PC-9 (cell line): ENCODE data around the gene SLC66A2. TPM values are rescaled to one million over a fixed set of nuclear protein-coding genes. Genes with fewer than 3 reads are reported as not detected.
A peak's percentile ranks its signal among the peaks of the same experiment; 100 is the strongest.

Source experiments
- BruUV-seq: library from RNA; stranded (reverse); fragments of 400-500 nt; replicated peaks from 2 replicates; lab custom pipeline; 2021; lab: Mats Ljungman, UMichigan
- CTCF ChIA-PET: fragments of 300-600 bp; sonication (Branson Sonifier 250); formaldehyde crosslinking; loops from one replicate; lab custom pipeline; 2022; ENCODE audit warnings: antibody characterized with exemption; lab: Charles Lee
- POLR2A ChIA-PET: fragments of 300-600 bp; sonication (Branson Sonifier 250); formaldehyde crosslinking; loops from one replicate; lab custom pipeline; 2022; ENCODE audit warnings: antibody characterized with exemption; ENCODE audit not compliant: unreplicated experiment; lab: Charles Lee
- DNase-seq, 2 experiments: peaks; one replicate each; pipeline versions ENCODE4 v3.0.0 to v3.0.0-alpha.2; 2015 to 2022; ENCODE audit warnings: mixed read lengths in 1 of 2
- H2AFZ ChIP-seq: fragments of 200-600 bp; sonication (generic); 2 replicates; pipeline ENCODE4 v1.8.1; 2017; ENCODE audit warnings: antibody characterized with exemption
- H3F3A ChIP-seq: fragments of 200-600 bp; sonication (generic); 2 replicates; pipeline ENCODE4 v1.8.1; 2017; ENCODE audit warnings: antibody characterized with exemption, mild to moderate bottlenecking, low read depth; ENCODE audit not compliant: insufficient read depth
- H3K27ac ChIP-seq: fragments of 200-600 bp; sonication (generic); 2 replicates; pipeline ENCODE4 v1.6.1; 2016; ENCODE audit warnings: mixed run types
- H3K27me3 ChIP-seq: fragments of 200-600 bp; sonication (generic); 2 replicates; pipeline ENCODE4 v1.6.1; 2016; ENCODE audit warnings: low read depth, mixed run types; ENCODE audit not compliant: insufficient read depth
- H3K36me3 ChIP-seq: fragments of 200-600 bp; sonication (generic); 2 replicates; pipeline ENCODE4 v1.6.1; 2016; ENCODE audit warnings: low read depth, mixed run types
- H3K4me1 ChIP-seq: fragments of 200-600 bp; sonication (generic); replicated peaks from 2 replicates; pipeline ENCODE4 v1.6.1; 2016; ENCODE audit warnings: mixed run types; ENCODE audit not compliant: insufficient read depth
- H3K4me2 ChIP-seq: fragments of 200-600 bp; sonication (generic); 2 replicates; pipeline ENCODE4 v1.6.1; 2017; ENCODE audit warnings: mixed run types
- H3K4me3 ChIP-seq: fragments of 200-600 bp; sonication (generic); 2 replicates; pipeline ENCODE4 v1.6.1; 2016; ENCODE audit warnings: mixed run types
- H3K79me2 ChIP-seq: fragments of 200-600 bp; sonication (generic); 2 replicates; pipeline ENCODE4 v1.6.1; 2017; ENCODE audit warnings: low read depth, mixed run types
- H3K9me2 ChIP-seq: fragments of 200-600 bp; sonication (generic); 2 replicates; pipeline ENCODE4 v1.8.1; 2017; ENCODE audit warnings: mild to moderate bottlenecking; ENCODE audit not compliant: insufficient read depth
- H3K9me3 ChIP-seq: fragments of 200-600 bp; sonication (generic); 2 replicates; pipeline ENCODE4 v1.8.1; 2016; ENCODE audit warnings: low read depth; ENCODE audit not compliant: insufficient read depth
- H4K20me1 ChIP-seq: fragments of 200-600 bp; sonication (generic); 2 replicates; pipeline ENCODE4 v1.8.1; 2017; ENCODE audit not compliant: insufficient read depth
- EZH2 ChIP-seq: fragments of 200-600 bp; sonication (generic); IDR thresholded peaks from 2 replicates; pipeline ENCODE4 v1.8.0; 2017; ENCODE audit warnings: antibody characterized with exemption, low read depth
- intact Hi-C: fragments of 100-400 bp; cut with micrococcal nuclease; formaldehyde crosslinking; loops from one replicate; pipeline ENCODE4 v1.10.0; 2022; ENCODE audit not compliant: unreplicated experiment
- total RNA-seq: library from RNA; stranded (reverse); gene quantifications from 2 replicates; pipeline ENCODE4 v1.2.3, GENCODE V29; 2021
- TF ChIP-seq, protein P1 (sequence below): fragments of 200-600 bp; sonication (generic); conservative IDR thresholded peaks from 2 replicates; pipeline ENCODE4 v1.6.1; 2017; ENCODE audit warnings: mixed run types, antibody characterized with exemption, mild to moderate bottlenecking, moderate library complexity

Gene SLC66A2
- total RNA-seq, 1 experiment from 2014 or later: 24.3 TPM

DNA sequence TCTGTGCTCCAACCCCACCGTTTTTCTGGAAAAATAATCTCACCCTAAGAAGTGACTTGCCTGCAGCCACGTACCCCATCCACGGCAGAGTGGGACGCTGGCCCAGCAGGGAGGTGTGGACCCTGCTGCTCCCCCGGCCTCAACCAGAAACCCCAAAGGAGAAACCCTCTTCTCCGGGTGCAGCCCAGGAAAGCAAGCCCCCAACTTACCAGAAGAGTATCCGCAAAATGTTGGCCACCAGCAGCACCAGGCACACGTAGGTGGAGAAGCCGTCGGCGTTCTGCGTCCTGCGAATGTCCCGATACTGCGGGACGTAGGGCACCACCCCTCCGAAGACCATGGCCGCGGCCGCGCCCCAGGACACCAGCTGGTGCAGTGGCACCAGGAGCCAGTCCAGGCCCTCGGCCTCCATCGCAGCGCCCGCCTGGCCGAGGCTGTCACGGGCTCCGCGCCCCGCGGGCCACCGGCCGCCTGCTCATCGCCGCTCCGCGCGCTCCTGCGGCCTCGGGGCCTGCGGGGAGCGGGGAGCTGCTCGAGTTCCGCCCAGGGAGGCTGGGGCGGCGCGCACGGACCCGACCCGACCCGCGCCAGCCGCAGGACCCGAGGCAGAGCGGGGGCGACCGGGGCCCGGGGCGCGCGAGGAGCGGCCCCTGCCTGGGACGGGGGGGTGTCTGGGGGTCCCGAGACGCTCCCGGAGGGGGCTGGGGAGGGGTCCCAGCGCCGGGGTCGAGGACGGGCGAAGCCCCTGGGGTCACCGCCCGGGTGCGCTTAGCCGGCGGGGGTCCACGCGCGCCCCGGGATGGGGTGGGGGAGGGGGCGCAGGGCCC lies 725 bp downstream of the SLC66A2 start:
- TF ChIP-seq EZH2: no peak
- TF ChIP-seq, protein P1, sequence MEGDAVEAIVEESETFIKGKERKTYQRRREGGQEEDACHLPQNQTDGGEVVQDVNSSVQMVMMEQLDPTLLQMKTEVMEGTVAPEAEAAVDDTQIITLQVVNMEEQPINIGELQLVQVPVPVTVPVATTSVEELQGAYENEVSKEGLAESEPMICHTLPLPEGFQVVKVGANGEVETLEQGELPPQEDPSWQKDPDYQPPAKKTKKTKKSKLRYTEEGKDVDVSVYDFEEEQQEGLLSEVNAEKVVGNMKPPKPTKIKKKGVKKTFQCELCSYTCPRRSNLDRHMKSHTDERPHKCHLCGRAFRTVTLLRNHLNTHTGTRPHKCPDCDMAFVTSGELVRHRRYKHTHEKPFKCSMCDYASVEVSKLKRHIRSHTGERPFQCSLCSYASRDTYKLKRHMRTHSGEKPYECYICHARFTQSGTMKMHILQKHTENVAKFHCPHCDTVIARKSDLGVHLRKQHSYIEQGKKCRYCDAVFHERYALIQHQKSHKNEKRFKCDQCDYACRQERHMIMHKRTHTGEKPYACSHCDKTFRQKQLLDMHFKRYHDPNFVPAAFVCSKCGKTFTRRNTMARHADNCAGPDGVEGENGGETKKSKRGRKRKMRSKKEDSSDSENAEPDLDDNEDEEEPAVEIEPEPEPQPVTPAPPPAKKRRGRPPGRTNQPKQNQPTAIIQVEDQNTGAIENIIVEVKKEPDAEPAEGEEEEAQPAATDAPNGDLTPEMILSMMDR: no peak
- Histone ChIP-seq H4K20me1 (0 out of 2 replicates have a peak, but pooled peaks cover 6% of the 10 kb centered on the region), H3K9me2 (no peaks in the 10 kb centered on the region), H3K4me3 (peak overlapping the region; percentile 69), H3K79me2 (peaks cover 26% of the 10 kb centered on the region; the same call in 1 of the 2 replicates), H3K36me3 (no peaks in the 10 kb centered on the region), H2AFZ (peak overlapping the region; percentile 60; the same call in 1 of the 2 replicates), H3K27ac (no peak overlapping the region), H3K27me3 (no peaks in the 10 kb centered on the region), H3F3A (peaks cover 11% of the 10 kb centered on the region), H3K4me1 (peaks cover 15% of the 10 kb centered on the region; the same call in 1 of the 2 replicates), H3K4me2 (peak overlapping the region; percentile 92), H3K9me3 (no peaks in the 10 kb centered on the region)
- DNase-seq: peak in 1 of 2 experiments; percentile 20
- ChIA-PET POLR2A (no interaction called here), CTCF (no interaction called here)
- no TSS peak for BruUV-seq
- intact Hi-C loops: no loop called here

DNA sequence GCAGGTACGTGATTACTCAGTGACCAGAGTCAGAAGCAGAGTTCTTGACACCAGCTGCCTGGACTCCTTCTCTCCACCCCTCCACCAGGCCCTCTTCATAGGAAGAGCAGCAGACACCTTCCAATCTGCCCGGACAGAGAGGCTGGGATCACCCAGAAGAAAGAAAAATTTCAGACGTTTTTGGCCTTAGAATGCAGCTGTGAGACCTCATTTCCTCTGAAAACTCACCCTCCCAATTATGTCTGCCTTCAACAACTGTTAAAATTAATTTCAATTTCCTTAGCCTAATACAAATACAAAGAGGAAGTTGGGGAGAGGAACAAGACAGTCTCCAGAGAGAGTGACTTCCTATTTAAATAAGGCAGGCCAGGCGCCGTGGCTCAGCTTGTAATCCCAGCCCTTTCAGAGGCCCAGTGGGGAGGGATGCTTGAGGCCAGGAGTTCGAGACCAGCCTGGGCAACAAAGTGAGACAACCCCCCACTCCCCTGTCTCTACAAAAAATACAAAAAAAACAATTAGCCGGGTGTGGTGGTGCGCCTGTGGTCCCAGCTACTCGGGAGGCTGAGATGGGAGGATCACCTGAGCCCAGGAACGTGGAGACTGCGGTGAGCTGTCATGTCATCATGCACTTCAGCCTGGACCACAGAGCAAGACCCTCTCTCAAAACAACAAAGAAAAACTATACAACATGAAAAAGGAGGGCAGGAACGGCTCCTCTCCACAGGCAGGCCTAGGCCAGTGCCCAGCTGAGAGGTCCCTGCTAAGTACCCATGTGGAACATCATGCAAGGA lies 1.6 kb downstream of the SLC66A2 start:
- peak overlapping the region; percentile 69; the same call in 1 of the 2 replicates for H3K4me3 ChIP-seq
- ChIA-PET POLR2A (no interaction called here), CTCF (no interaction called here)
- H3K79me2 ChIP-seq: peaks cover 26% of the 10 kb centered on the region; the same call in 1 of the 2 replicates
- 0 out of 2 replicates have a peak, but pooled peaks cover 6% of the 10 kb centered on the region for H4K20me1 ChIP-seq
- H3K9me3 ChIP-seq: no peaks in the 10 kb centered on the region
- peak overlapping the region; percentile 92 for H3K4me2 ChIP-seq
- H3F3A ChIP-seq: peaks cover 11% of the 10 kb centered on the region
- no peak overlapping the region for H2AFZ ChIP-seq
- intact Hi-C loops: no loop called here
- DNase-seq: no peak
- H3K4me1 ChIP-seq: peaks cover 15% of the 10 kb centered on the region; the same call in 1 of the 2 replicates
- no peaks in the 10 kb centered on the region for H3K27me3 ChIP-seq
- TF ChIP-seq EZH2: no peak
- TF ChIP-seq, protein P1: no peak
- no peak overlapping the region for H3K27ac ChIP-seq
- H3K36me3 ChIP-seq: no peaks in the 10 kb centered on the region
- BruUV-seq: TSS peak; percentile 50
- H3K9me2 ChIP-seq: no peaks in the 10 kb centered on the region

DNA sequence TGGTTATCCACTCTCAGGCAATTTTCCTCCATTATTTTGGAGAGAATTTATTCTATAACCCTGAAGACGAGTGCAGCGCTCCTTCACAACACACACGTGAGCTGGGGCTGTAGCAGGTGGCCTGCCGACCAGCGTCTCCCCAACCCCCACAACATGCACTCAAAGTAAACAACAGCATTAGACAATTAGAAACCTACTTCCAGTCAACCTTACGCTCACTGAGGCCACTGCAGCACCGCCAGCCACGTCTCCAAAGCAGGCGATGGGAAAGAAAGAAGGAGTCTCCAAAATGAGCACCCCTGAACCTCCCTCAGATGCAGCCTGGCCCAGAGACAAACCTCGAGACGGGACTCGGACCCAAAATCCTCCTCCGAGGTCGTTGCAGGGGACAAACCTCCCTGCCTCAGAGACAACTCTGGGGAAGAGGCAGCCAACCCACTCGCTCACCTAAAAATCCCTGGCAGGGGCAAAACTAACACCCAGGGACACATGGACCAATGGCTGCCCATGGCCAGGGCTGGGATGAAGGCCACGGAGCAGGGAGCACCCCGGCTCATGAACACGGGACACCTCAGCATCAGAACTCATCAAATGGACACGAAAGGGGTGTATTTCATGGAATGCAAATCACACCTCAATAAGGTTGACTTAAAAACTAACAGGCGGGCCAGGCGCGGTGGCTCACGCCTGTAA lies 2.6 kb downstream of the SLC66A2 start:
- POLR2A ChIA-PET: no interaction called here
- Histone ChIP-seq H3K27ac (no peak overlapping the region), H2AFZ (no peak overlapping the region), H3K4me1 (peaks cover 15% of the 10 kb centered on the region; the same call in 1 of the 2 replicates), H3F3A (peaks cover 6% of the 10 kb centered on the region), H3K27me3 (no peaks in the 10 kb centered on the region), H4K20me1 (0 out of 2 replicates have a peak, but pooled peaks cover 6% of the 10 kb centered on the region), H3K4me2 (no peak overlapping the region), H3K9me2 (no peaks in the 10 kb centered on the region), H3K9me3 (no peaks in the 10 kb centered on the region), H3K36me3 (no peaks in the 10 kb centered on the region), H3K79me2 (peaks cover 26% of the 10 kb centered on the region; the same call in 1 of the 2 replicates), H3K4me3 (no peak overlapping the region)
- no peak for TF ChIP-seq EZH2
- TF ChIP-seq, protein P1: no peak
- DNase-seq: no peak
- BruUV-seq: no TSS peak
- CTCF ChIA-PET: no interaction called here
- intact Hi-C loops: no loop called here
